Esophagus squamous epithelium (tissue), 5 donors: ENCODE data around the gene PLEKHA7. TPM values are rescaled to one million over a fixed set of nuclear protein-coding genes. Genes with fewer than 3 reads are reported as not detected.
"Not testable (repeated sequence)": the region's sequence is repeated elsewhere in the genome, so short reads cannot be mapped to it uniquely, and the experiment has no call there.

ENCODE experiments used
- DNase-seq: peaks from one replicate; lab custom pipeline; 2025; lab: John Stamatoyannopoulos, UW
- H3K27ac ChIP-seq, 4 donors: fragments of 200-600 bp; sonication (generic); one replicate each; pipeline ENCODE4 v1.5.1; 2016 to 2019; ENCODE audit warnings: mild to moderate bottlenecking in 1 of 4
- H3K27me3 ChIP-seq, 4 donors: fragments of 200-600 bp; sonication (generic); 1 replicate in 3 of 4; 2 replicates in 1 of 4; pipeline versions ENCODE4 v1.5.1 to v1.6.0; 2017 to 2021; ENCODE audit warnings: antibody characterized with exemption in 1 of 4
- H3K36me3 ChIP-seq, 3 donors: fragments of 200-600 bp; sonication (generic); one replicate each; pipeline ENCODE4 v1.5.1; 2016 to 2019
- H3K4me1 ChIP-seq, 3 donors: fragments of 200-600 bp; sonication (generic); one replicate each; pipeline ENCODE4 v1.5.1; 2017 to 2019
- H3K4me3 ChIP-seq, 4 donors: fragments of 200-600 bp; sonication (generic); 1 replicate in 3 of 4; 2 replicates in 1 of 4; pipeline ENCODE4 v1.5.1; 2016 to 2019; ENCODE audit warnings: mild to moderate bottlenecking in 2 of 4, moderate library complexity in 1 of 4
- H3K9me3 ChIP-seq, 3 donors: fragments of 200-600 bp; sonication (generic); one replicate each; pipeline ENCODE4 v1.5.1; 2016 to 2019
- POLR2A ChIP-seq, 4 donors: fragments of 450-650 bp; IDR thresholded peaks; one replicate each; pipeline ENCODE4 v1.6.1; 2017; ENCODE audit warnings: antibody characterized with exemption in 4 of 4, mild to moderate bottlenecking in 4 of 4, moderate library complexity in 3 of 4
- WGBS, 2 donors: methylation state at CpG; one replicate each; pipeline ENCODE4 v1.1.5; 2018; 5-methylcytosine and 5-hydroxymethylcytosine counted together
- intact Hi-C: fragments of 100-400 bp; cut with DNase I; formaldehyde crosslinking; loops from one replicate; pipeline ENCODE4 v1.15.0; 2022
- total RNA-seq, 4 donors: library from RNA; depleted of rRNA; stranded (reverse); fragments of >200 nt; gene quantifications; one replicate each; pipeline ENCODE4 v1.1.0, GENCODE V29; 2016
- TF ChIP-seq, protein P1 (sequence below), 6 experiments: fragments of 450-650 bp in 4 of 6; fragments of 200-600 bp in 2 of 6; sonication (generic) in 2 of 6; IDR thresholded peaks; one replicate each; pipeline ENCODE4 v1.5.1; 2016 to 2019; ENCODE audit warnings: antibody characterized with exemption in 6 of 6, mild to moderate bottlenecking in 4 of 6, moderate library complexity in 4 of 6
- donor health status: DM: yes; HTN: yes; CAD: no.

The PLEKHA7 gene
- total RNA-seq, 4 donors from 2014 or later: 49.8 to 129 (median 59.3) TPM

DNA sequence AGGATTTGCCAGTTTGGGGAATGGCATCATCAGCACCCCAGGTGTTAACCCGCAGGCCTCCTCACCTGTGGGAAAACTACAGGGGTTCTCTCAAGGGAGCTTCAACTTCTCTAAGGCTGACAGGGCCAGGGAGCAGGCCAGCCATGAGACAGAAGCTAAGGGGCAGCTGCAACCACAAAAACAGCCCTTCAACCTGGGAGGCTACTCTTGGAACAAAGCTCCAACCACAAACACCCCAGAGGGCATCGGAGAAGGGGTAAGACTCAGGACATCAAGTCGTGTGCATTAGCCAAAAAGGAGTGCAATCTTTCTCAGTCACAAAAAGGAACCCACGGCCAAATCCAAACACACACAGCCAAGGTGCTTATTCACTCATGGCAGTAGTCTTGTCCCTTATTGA lies 103.0 kb downstream of the PLEKHA7 start:
- no peak overlapping the region for H3K27ac ChIP-seq
- TF ChIP-seq, protein P1, sequence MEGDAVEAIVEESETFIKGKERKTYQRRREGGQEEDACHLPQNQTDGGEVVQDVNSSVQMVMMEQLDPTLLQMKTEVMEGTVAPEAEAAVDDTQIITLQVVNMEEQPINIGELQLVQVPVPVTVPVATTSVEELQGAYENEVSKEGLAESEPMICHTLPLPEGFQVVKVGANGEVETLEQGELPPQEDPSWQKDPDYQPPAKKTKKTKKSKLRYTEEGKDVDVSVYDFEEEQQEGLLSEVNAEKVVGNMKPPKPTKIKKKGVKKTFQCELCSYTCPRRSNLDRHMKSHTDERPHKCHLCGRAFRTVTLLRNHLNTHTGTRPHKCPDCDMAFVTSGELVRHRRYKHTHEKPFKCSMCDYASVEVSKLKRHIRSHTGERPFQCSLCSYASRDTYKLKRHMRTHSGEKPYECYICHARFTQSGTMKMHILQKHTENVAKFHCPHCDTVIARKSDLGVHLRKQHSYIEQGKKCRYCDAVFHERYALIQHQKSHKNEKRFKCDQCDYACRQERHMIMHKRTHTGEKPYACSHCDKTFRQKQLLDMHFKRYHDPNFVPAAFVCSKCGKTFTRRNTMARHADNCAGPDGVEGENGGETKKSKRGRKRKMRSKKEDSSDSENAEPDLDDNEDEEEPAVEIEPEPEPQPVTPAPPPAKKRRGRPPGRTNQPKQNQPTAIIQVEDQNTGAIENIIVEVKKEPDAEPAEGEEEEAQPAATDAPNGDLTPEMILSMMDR (IDR thresholded peaks at IDR 0.05): no peak
- TF ChIP-seq POLR2A (IDR thresholded peaks at IDR 0.05): no peak
- H3K36me3 ChIP-seq: no peaks in the 10 kb centered on the region
- H3K9me3 ChIP-seq: no peaks in the 10 kb centered on the region
- DNase-seq: no peak
- 63 to 75% methylated on average over 1 to 4 of the region's 4 CpGs for WGBS, 2 donors
- H3K27me3 ChIP-seq: no peaks in the 10 kb centered on the region
- peaks cover 0 to 35% (median 3%) of the 10 kb centered on the region in 3 donors for H3K4me1 ChIP-seq
- intact Hi-C loops: no loop called here
- H3K4me3 ChIP-seq: no peak overlapping the region

DNA sequence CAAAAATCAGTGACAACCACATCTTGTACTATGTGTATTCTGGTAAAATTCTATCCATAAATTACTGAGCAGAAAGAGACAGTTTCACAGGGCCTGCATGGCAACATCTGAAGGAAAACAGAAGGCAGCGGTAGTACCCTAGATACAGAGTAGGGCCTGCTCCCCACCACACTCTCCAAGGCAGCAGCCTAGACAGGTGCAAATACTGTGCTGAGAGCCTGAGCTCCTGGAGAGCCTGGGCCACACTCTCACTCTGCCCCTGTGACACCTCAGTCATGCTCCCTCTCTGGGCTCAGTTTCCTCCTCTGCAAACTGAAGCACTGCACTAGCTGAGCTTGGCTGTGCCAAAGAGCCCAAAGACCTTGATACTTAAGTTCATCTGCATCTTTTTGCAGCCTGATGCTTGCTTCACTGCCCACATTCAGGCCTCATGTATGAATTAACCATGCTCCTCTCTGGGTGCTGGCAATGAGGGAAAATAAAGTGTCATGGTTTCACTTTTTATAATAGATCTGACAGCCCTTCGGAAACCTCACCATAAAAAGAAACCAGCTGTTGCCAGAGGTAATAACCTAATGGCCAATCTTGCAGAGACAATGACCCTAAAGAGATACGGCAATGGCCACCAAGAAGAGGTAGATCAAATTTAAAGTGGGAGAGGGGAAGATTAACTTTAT lies 104.7 kb downstream of the PLEKHA7 start:
- Histone ChIP-seq H3K27ac (no peak overlapping the region), H3K4me1 (peaks cover 0 to 51% (median 3%) of the 10 kb centered on the region in 3 donors), H3K36me3 (no peaks in the 10 kb centered on the region), H3K9me3 (no peaks in the 10 kb centered on the region), H3K4me3 (no peak overlapping the region), H3K27me3 (no peaks in the 10 kb centered on the region)
- intact Hi-C loops: no loop called here
- 71 to 80% methylated on average over 3 of the region's 3 CpGs for WGBS, 2 donors
- no peak for TF ChIP-seq POLR2A (IDR thresholded peaks at IDR 0.05)
- TF ChIP-seq, protein P1 (IDR thresholded peaks at IDR 0.05): no peak
- no peak for DNase-seq

DNA sequence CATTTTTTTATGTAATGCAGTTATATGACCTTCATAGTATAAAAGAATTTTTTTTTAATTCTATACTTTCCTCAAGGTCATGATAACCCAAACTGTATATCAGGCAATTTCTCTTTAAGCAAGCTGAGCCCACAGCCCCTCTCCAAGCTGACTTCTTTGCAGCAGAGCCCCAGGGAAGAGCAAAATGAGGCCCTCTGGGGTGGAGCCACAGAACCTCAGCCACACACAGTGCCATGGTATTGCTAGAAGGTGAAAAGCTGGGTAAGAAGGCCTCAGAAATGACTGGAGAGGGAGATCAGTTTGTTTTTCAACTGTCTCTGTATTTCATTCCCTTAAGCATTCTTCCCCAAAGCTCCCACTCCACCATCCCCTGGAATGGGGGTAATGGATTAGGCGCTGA lies 108.8 kb downstream of the PLEKHA7 start:
- H3K27ac ChIP-seq: peak overlapping the region in 1 of 4 donors; percentile 27
- intact Hi-C loops: no loop called here
- 85 to 92% methylated on average over 1 of the region's 1 CpG for WGBS, 2 donors
- H3K36me3 ChIP-seq: no peaks in the 10 kb centered on the region
- H3K9me3 ChIP-seq: no peaks in the 10 kb centered on the region
- no peaks in the 10 kb centered on the region for H3K27me3 ChIP-seq
- no peak overlapping the region for H3K4me3 ChIP-seq
- H3K4me1 ChIP-seq: peaks cover 0 to 48% (median 0%) of the 10 kb centered on the region in 3 donors
- TF ChIP-seq POLR2A (IDR thresholded peaks at IDR 0.05): no peak
- TF ChIP-seq, protein P1 (IDR thresholded peaks at IDR 0.05): no peak
- no peak for DNase-seq

DNA sequence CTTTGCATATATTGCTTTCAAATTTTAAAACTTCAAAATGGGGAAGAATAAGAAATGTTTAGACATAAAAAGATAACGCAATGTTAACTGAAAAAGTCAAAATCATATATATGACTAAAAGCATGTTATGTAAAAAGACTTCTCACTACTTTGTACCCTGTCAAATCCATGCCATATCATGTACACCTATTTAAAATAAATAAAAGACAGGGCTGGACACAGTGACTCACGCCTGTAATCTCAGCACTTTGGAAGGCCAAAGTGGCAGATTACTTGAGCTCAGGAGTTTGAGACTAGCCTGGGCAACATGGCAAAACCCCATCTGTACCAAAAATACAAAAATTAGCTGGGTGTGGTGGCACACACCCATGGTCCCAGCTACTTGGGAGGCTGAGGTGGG lies 109.5 kb downstream of the PLEKHA7 start:
- H3K4me3 ChIP-seq, H3K27me3 ChIP-seq, intact Hi-C loops, H3K9me3 ChIP-seq, H3K27ac ChIP-seq, H3K36me3 ChIP-seq, DNase-seq: not testable (repeated sequence)
- peaks cover 0 to 45% (median 0%) of the 10 kb centered on the region in 3 donors for H3K4me1 ChIP-seq
- 63 to 68% methylated on average over 2 of the region's 2 CpGs for WGBS, 2 donors

DNA sequence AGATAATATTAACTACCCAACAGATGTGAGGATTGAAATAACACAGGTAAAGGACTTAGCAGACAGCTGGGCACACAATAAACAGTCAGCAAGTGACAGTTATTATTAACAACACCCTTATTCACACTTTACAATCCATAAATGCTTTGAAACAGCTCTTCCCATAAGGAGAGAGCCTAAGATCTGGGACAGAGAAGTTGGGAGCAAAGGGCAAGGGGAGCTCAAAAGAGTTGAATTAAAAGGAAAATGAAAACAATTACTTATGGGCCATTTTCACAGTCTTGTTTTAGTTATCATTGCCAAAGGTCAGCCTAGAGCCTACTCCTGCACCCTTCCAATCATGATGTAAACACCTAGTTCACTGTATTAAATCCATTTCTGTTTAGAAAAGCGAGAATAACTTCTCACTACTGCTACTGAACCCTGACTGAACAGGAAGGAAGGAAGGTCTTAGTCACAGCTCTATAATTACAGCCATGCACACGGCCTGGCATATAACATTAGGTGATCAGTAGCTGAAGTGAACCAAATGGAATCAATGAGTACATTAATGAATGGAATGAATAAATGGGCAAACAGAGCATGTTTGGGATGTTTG lies 111.3 kb downstream of the PLEKHA7 start:
- no peaks in the 10 kb centered on the region for H3K9me3 ChIP-seq
- H3K4me3 ChIP-seq: no peak overlapping the region
- peak overlapping the region; percentile 32 to 62 (median 40) for H3K27ac ChIP-seq
- no peak for DNase-seq
- WGBS, 2 donors: 20 to 25% methylated on average over 2 of the region's 2 CpGs
- no peak for TF ChIP-seq POLR2A (IDR thresholded peaks at IDR 0.05)
- TF ChIP-seq, protein P1 (IDR thresholded peaks at IDR 0.05): no peak
- H3K36me3 ChIP-seq: no peaks in the 10 kb centered on the region
- intact Hi-C loops: no loop called here
- no peaks in the 10 kb centered on the region for H3K27me3 ChIP-seq
- H3K4me1 ChIP-seq: peaks cover 0 to 53% (median 0%) of the 10 kb centered on the region in 3 donors
